ENCODE results near the gene GRIN1. TPM values are rescaled to one million over a fixed set of nuclear protein-coding genes. Genes with fewer than 3 reads are reported as not detected.

GRIN1 gene
- total RNA-seq, 1 experiment from 2014 or later, result 2.9 TPM

DNA sequence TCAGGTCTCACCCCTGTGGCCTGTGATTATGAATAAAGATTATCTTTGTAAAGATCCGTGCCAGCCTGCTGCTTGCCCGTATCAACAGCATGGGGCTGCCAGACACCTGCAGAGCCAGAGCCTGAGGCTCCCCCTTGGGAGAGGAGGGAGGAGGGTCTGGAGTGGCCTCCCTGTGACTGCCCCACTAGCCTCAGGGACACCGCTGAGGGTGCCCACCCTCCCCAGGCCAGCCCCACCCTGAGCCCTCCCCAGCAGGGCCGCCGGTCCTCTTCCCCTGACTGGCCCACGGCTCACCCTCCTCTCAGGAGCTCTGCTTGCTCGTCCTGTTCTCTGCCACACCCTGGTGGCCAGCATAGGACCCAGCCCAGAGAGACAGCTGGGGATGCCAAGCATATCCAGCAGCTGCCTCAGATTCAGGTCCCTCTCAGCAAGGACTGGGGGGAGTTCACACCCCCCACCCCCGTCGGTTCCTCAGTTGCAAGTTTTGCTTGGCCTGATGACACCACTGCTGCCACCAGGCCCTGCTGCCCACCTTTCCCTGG, 51.4 kb downstream of the GRIN1 start:
- H3K4ac ChIP-seq (ENCODE audit: low read depth, low read length), result no peak overlapping the region
- peaks cover 5% of the 10 kb centered on the region; the same call in 1 of the 2 replicates for H3K4me1 ChIP-seq (ENCODE audit: insufficient read depth, low read length)
- TF ChIP-seq CTCF (conservative IDR thresholded peaks at IDR 0.05), result 0 out of 3 replicates have a peak, but pooled peaks have one; percentile 16
- no peak overlapping the region for H3K14ac ChIP-seq (ENCODE audit: insufficient read depth, low read length)
- no peak overlapping the region for H2BK12ac ChIP-seq (ENCODE audit: insufficient read length, low read depth, low read length)
- H3K36me3 Mint-ChIP-seq (ENCODE audit: insufficient read depth in 1 of 3, low read depth in 3 of 3), result peaks cover 7 to 38% (median 26%) of the 10 kb centered on the region in 3 experiments; a peak in 6 of 7 replicates
- H2AK5ac ChIP-seq (ENCODE audit: insufficient read length, low read length), result no peak overlapping the region
- no peak overlapping the region for H2AFZ ChIP-seq (ENCODE audit: low read length)
- H2BK120ac ChIP-seq (ENCODE audit: low read depth, low read length, poor library complexity, severe bottlenecking), result no peak overlapping the region
- no peak overlapping the region for H4K8ac ChIP-seq (replicated peaks; ENCODE audit: insufficient read length, low read depth, low read length)
- peak overlapping the region; percentile 94 to 96 for H3K4me3 Mint-ChIP-seq
- H3K27me3 ChIP-seq (ENCODE audit: insufficient read depth, low read length), result no peaks in the 10 kb centered on the region
- H3K18ac ChIP-seq (ENCODE audit: insufficient read length, low read depth, low read length), result no peak overlapping the region
- no peak overlapping the region for H3K9ac ChIP-seq (ENCODE audit: extremely low read depth, insufficient read length, low read length)
- peaks cover 13% of the 10 kb centered on the region for H3K23me2 ChIP-seq (ENCODE audit: insufficient read length, low read depth, low read length, poor library complexity, severe bottlenecking)
- no peaks in the 10 kb centered on the region for H4K20me1 ChIP-seq (ENCODE audit: control insufficient read depth, insufficient read depth, insufficient read length)
- no peak overlapping the region for H3K23ac ChIP-seq (ENCODE audit: insufficient read length, low read depth, low read length)
- no peaks in the 10 kb centered on the region for H3K27me3 Mint-ChIP-seq (ENCODE audit: low read depth)
- no peaks in the 10 kb centered on the region for H3K9me3 ChIP-seq (ENCODE audit: control insufficient read depth, low read depth, low read length)
- no peak overlapping the region for H3K27ac ChIP-seq (ENCODE audit: insufficient read length, low read depth, low read length)
- no peak overlapping the region for H3K4me2 ChIP-seq (ENCODE audit: insufficient read depth, insufficient read length, low read length)
- H3K56ac ChIP-seq (ENCODE audit: insufficient read length, low read depth, low read length), result no peak overlapping the region
- DNase-seq, result no peak
- H2BK20ac ChIP-seq (ENCODE audit: low read depth, low read length, poor library complexity, severe bottlenecking), result no peak overlapping the region
- H3K27ac Mint-ChIP-seq, result no peak overlapping the region; a peak in 1 of 7 replicates
- H4K91ac ChIP-seq (ENCODE audit: insufficient read length, low read depth, low read length), result no peak overlapping the region
- no peak overlapping the region for H4K5ac ChIP-seq (ENCODE audit: insufficient read length, low read depth, low read length)
- H2BK5ac ChIP-seq (ENCODE audit: insufficient read length, low read length), result no peak overlapping the region
- no CpG with 5 or more reads among the region's 9 CpGs for WGBS (ENCODE audit: extremely low coverage, insufficient read length, low lambda C conversion rate)
- no peaks in the 10 kb centered on the region for H3K9me3 Mint-ChIP-seq
- peaks cover 6% of the 10 kb centered on the region for H3K79me1 ChIP-seq (ENCODE audit: insufficient read depth, low read depth, low read length, poor library complexity, severe bottlenecking)
- no peak overlapping the region for H2BK15ac ChIP-seq (ENCODE audit: low read depth, low read length)
- peaks cover 20 to 27% of the 10 kb centered on the region in 2 experiments for H3K4me1 Mint-ChIP-seq
- H3K79me2 ChIP-seq (ENCODE audit: insufficient read depth, low read length), result peaks cover 10% of the 10 kb centered on the region; the same call in 1 of the 2 replicates
- H3T11ph ChIP-seq (ENCODE audit: low read length), result no peak overlapping the region

Measured in H9 (cell line).